PFSK-1 (cell line): ENCODE data around the gene ADAMTS2.

Experiments
- POLR2AphosphoS5 ChIP-seq: IDR thresholded peaks from 2 replicates; pipeline ENCODE4 v1.6.1; 2012; ENCODE audit warnings: low read depth, mild to moderate bottlenecking, control low read depth, low read length, moderate library complexity
- SIN3A ChIP-seq: IDR thresholded peaks from 2 replicates; pipeline ENCODE4 v1.6.1; 2012; ENCODE audit warnings: mild to moderate bottlenecking, low read length, moderate library complexity, borderline replicate concordance; ENCODE audit not compliant: insufficient read depth

DNA sequence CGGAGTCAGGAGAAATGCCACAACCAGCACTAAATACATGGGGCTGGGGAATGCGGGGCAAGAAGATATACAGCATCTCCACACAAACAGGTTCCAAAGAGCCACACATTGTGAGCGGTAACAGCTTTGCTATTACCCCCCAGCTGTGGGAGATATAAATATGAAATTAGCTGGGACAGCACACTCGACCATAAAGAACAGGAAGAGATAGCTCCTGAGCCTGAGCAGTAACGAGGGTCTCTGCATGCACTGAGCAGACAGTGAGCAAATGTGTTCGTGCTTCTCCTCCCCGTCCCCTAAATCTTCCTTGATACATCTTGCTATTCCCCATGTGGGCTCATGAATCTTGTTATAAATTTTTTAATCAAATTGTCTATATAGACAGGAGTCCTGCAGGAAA lies 53.1 kb downstream of the ADAMTS2 start:
- TF ChIP-seq POLR2AphosphoS5 (no peak), SIN3A (no peak)
